IgD-negative memory B cell (primary cell): Measurements from ENCODE around the gene P2RX6. TPM values are rescaled to one million over a fixed set of nuclear protein-coding genes. Genes with fewer than 3 reads are reported as not detected.
"Not testable (repeated sequence)": the region's sequence is repeated elsewhere in the genome, so short reads cannot be mapped to it uniquely, and the experiment has no call there.

Experiments
- H3K27ac Mint-ChIP-seq, 3 donors: one replicate each; pipeline ENCODE4 v1.8.0; 2020 to 2022; ENCODE audit warnings: mild to moderate bottlenecking in 3 of 3, mixed read lengths in 3 of 3, moderate library complexity in 1 of 3
- H3K27me3 Mint-ChIP-seq: one replicate; pipeline ENCODE4 v1.8.0; 2021; ENCODE audit warnings: mixed read lengths
- H3K36me3 Mint-ChIP-seq: one replicate; pipeline ENCODE4 v1.8.0; 2020; ENCODE audit warnings: mild to moderate bottlenecking, mixed read lengths
- H3K4me1 Mint-ChIP-seq, 3 donors: one replicate each; pipeline ENCODE4 v1.8.0; 2020 to 2022; ENCODE audit warnings: mixed read lengths in 3 of 3, mild to moderate bottlenecking in 1 of 3
- H3K4me3 Mint-ChIP-seq, 4 donors: one replicate each; pipeline ENCODE4 v1.8.0; 2020 to 2022; ENCODE audit warnings: mild to moderate bottlenecking in 4 of 4, mixed read lengths in 4 of 4, moderate library complexity in 3 of 4
- H3K9me3 Mint-ChIP-seq, 3 donors: one replicate each; pipeline ENCODE4 v1.8.0; 2020 to 2021; ENCODE audit warnings: mixed read lengths in 3 of 3, mild to moderate bottlenecking in 1 of 3
- polyA plus RNA-seq: library from polyadenylated mRNA; unstranded; fragments of 300-500 nt; fragmentation: Illumina TruSeq; gene quantifications from one replicate; pipeline ENCODE4 v1.2.3, GENCODE V29; 2021

P2RX6 gene
- polyA plus RNA-seq, 1 donor from 2014 or later: not detected

DNA sequence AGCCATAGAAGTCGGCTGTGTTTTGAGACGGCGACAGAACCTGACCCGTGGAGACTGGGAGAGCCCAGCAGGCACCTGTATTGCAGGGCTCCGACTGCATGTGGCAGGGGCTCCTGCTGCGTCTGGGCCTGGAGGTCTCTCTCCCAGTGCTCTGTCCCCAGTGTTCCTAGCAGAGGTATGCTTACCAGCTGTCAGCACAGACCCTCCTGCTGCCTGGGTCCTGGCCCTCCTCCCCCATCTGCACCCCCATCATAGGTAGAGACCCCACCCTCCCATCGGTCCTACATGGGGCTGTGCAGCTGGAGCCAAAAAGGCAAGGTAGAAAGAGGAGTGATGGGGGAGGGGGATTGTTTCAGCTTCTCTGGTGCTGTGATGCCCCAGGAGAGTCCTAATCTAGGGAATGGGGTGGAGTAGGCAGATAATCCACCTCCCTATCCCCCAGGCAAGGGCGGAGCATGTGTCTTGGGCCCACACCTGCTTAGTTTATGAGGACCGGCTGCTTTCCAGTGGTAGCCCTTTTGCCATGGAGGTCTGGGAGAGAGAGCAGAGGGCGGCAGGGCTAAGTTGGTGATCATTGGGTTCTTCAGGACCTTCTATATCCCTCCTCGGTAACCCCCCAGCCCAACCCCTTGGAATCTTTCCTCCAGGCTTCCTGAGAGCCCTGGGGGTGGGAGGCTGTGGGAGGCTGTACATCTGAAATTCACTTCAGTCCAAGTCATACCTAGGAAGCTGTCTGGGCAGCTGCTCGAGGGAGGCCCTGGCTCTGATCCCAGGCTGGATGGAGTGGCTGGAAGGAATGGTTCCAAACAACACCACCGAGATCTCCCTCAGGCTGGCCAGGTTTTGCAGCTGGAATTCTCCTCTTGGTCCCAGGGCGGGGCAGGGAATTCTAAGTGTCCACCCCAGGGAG, 12.1 kb downstream of the P2RX6 start:
- no peak overlapping the region for H3K4me3 Mint-ChIP-seq
- peaks cover 0 to 2% (median 0%) of the 10 kb centered on the region in 3 donors for H3K9me3 Mint-ChIP-seq
- H3K4me1 Mint-ChIP-seq: peaks cover 0 to 6% (median 3%) of the 10 kb centered on the region in 3 donors
- peaks cover 18% of the 10 kb centered on the region for H3K27me3 Mint-ChIP-seq
- H3K27ac Mint-ChIP-seq: no peak overlapping the region
- no peaks in the 10 kb centered on the region for H3K36me3 Mint-ChIP-seq

DNA sequence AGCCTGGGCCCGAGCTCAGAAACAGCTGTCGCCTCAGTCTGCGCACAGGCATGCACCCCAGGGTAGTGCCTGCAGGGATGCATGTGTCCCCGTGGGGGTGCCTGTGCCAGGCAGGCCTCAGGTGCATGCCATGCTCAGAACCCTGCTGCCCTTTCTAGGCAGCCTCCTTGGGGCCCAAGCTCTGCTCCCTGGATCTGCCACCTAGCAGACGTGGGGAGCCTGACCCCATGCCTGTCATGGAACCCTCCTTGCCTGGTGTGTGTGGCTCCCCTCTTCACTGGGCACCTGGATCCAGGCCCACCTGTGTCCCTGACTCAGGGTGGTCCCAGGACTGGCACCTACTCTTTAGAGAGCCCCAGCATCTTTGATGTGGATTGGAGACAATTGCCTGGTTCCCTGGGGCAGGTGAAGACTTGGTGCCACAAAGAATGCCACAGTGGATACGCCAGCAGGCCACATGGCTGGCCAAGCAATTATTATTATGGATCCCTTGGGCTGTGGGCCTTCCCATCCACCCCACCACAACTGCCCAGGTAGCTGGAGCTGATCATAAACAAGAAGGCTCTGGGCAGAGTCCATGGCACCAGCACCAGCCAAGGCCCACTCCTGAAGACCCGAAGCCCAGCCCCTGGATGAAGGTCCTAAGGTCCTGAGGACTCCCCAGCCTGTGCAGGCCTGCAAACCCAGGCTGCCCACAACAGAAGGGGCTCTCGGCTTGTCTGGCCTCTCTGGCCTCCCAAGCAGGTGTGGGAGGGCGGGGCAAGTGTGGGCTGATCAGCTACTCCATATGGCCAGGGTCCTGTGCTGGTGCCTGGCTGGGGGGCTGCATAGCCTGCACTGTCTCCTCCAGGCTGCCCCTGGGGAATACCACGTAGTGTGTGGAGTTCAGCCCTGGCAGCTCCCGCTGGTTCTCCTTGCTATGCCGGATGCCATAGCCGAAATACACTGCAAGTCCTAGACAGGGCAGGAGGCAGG, 13.6 kb downstream of the P2RX6 start:
- peaks cover 18% of the 10 kb centered on the region for H3K27me3 Mint-ChIP-seq
- H3K4me1 Mint-ChIP-seq: peaks cover 0 to 6% (median 3%) of the 10 kb centered on the region in 3 donors
- H3K27ac Mint-ChIP-seq: no peak overlapping the region

DNA sequence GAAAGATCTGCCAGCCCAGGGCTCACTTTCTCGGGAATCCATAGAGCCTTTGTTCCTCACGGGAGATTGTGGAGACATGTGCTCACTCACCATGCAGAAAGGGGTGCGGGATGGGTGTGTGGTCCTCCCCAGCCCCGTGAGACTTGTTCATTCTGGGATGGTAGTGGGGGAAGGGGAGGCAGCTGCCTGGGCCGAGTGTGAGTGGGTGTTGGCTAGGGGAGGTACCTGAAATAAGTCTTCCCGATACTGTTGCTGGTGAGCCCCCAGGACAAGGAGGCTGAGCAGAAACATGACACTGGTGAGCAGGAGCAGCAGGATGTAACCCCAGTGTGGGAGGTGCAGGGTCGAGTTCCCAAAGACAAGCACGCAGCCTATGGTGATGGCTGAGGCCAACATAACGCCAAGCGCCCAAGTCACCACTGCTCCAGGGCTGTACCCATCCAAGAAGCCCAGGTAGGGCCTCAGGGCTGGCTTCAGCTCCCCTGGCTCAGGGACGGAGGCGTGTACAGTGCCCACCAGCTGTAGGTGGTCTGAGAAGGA, 14.6 kb downstream of the P2RX6 start:
- H3K36me3 Mint-ChIP-seq: no peaks in the 10 kb centered on the region
- H3K27ac Mint-ChIP-seq: no peak overlapping the region

More for the DNA sequence above, 13.6 kb downstream of the P2RX6 start:
- Mint-ChIP-seq H3K9me3 (peaks cover 0 to 2% (median 0%) of the 10 kb centered on the region in 3 donors), H3K4me3 (no peak overlapping the region), H3K36me3 (no peaks in the 10 kb centered on the region)

DNA sequence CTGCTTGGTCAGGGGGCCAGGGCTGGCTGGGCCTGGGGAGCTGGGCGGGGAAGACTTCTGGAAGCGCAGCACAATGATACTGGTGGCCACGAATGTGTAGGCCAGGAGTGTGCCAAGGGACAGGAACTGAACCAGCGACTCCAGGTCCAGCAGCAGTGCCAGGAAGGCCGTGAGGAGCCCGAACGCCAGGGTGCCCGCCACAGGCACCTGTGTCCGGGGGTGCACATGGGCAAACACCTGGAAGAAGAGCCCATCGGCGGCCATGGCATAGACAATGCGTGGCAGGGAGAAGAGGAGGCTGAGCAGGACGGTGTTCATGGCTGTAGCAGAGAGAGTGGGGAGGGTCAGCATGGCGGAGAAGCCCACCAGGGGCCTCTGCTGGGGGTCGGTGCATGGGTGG, 15.1 kb downstream of the P2RX6 start:
- Mint-ChIP-seq H3K27ac (no peak overlapping the region), H3K27me3 (peaks cover 21% of the 10 kb centered on the region), H3K4me1 (peaks cover 0 to 5% (median 3%) of the 10 kb centered on the region in 3 donors), H3K4me3 (no peak overlapping the region), H3K9me3 (peaks cover 0 to 2% (median 0%) of the 10 kb centered on the region in 3 donors), H3K36me3 (no peaks in the 10 kb centered on the region)

More for the DNA sequence above, 14.6 kb downstream of the P2RX6 start:
- peaks cover 0 to 6% (median 3%) of the 10 kb centered on the region in 3 donors for H3K4me1 Mint-ChIP-seq
- H3K9me3 Mint-ChIP-seq: peaks cover 0 to 2% (median 0%) of the 10 kb centered on the region in 3 donors
- peaks cover 19% of the 10 kb centered on the region for H3K27me3 Mint-ChIP-seq
- no peak overlapping the region for H3K4me3 Mint-ChIP-seq

DNA sequence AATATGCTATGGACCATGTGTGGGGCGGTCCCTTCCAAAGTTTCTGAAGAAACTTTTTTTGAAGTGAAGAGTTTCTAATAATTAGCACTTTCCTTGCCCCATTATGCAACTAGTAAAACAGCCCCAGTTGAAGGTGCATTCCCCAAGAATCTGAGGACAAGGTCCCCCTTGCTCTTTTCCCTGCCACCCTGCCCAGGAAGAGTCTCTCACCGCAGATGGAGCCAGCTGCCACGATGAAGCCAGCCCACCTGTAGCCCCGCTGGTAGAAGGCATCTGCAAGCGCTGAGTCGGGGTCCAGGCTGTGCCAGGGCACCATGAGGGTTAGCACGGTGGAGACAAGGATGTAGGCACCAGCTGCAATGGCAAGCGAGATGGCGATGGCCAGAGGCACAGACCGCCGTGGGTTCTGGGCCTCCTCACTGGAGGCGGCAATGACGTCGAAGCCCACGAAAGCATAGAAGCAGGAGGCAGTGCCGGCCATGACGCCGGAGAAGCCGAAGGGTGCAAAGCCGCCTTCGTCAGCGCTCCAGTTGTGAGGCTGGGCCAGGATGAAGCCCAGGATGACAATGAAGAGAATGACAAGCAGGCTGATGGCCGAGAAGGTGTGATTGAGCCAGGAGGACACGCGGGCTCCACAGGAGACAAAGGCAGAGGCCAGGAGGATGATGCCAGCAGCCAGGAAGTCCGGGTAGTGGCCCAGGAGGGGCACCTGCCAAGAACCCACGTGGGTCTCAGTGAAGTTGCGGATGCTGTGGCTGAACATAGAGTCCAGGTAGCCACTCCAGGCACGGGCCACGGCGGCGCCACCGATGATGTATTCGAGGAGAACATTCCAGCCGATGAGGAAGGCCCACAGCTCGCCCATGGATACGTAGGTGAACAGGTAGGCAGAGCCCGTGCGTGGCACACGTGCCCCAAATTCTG, 15.9 kb downstream of the P2RX6 start:
- no peaks in the 10 kb centered on the region for H3K4me1 Mint-ChIP-seq
- H3K27ac Mint-ChIP-seq: no peak overlapping the region
- H3K27me3 Mint-ChIP-seq: peaks cover 22% of the 10 kb centered on the region
- H3K9me3 Mint-ChIP-seq: no peaks in the 10 kb centered on the region
- H3K36me3 Mint-ChIP-seq: no peaks in the 10 kb centered on the region
- H3K4me3 Mint-ChIP-seq: peak overlapping the region in 1 of 4 donors; percentile 74

DNA sequence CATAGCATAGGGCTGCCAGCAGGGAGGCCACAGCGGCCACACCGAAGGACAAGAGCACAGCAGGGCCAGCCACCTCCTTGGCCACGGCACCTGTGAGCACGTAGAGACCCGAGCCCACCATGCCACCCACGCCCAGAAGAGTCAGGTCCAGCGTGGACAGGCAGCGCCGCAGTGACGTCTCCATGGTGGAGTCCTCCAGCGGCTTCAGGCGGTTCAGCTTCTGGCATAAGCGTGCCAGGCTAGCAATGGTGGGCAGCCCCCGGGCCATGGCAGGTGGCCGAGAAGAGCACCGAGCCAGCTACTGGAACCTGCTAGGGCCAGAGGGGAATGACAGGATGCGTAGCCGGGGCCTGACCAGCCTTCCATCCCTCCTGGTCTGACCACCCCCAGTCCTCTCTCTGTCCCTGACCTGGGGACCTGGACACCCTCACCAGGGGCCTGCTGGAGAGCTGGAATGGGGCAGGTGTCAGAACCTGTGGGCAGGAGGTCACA, 16.6 kb downstream of the P2RX6 start:
- no peak overlapping the region for H3K27ac Mint-ChIP-seq
- no peaks in the 10 kb centered on the region for H3K36me3 Mint-ChIP-seq
- H3K9me3 Mint-ChIP-seq: no peaks in the 10 kb centered on the region
- H3K4me3 Mint-ChIP-seq: no peak overlapping the region
- peaks cover 22% of the 10 kb centered on the region for H3K27me3 Mint-ChIP-seq
- H3K4me1 Mint-ChIP-seq: peaks cover 0 to 2% (median 0%) of the 10 kb centered on the region in 3 donors

DNA sequence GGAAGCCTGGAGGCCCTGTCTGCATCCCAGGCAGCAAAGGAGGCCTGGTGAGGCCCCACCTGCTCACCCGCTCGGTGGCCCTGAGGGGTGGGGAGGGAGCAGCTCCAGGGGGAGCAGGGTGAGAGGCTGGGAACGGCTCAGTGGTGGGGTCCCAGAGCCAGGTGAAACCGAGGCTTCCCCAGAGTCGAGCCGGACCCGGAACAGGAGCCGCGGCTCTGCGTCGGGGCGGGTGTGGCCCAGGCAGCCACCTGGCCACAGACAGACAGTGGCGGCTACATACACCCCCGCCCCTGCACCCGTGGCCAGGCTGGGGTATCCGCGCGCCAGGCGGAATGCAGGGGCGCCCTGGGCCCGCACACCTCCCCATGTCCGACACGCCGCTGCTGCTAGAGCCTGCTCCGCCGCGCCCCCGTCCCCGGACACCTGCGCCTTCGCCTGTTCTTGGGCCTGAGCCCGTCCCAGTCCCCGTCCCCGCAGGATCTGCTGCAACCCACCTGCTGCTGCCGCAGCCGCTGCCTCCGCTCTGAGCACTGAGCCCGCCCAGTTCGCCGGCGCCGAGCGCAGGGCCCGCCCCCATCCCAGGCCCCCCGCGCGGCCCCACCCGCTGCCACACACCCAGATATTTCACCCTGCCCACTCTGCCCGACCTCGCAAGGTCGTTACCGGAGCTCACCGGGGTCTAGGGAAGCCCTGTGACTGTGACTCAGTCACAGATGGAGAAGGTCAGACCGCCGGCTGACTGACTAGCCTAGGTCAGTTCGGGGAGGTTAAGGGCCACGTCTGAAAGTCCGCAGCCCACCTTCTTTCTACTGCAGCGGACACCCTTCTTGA, 17.3 kb downstream of the P2RX6 start, which contains the start of gene SLC7A4:
SLC7A4 (minus strand) TSS at position 525 of the 831 bp plus-strand sequence. CDS start 749 bp downstream, outside the sequence.
- H3K4me3 Mint-ChIP-seq: no peak within 1 kb of the TSS
- H3K9me3 Mint-ChIP-seq: no peaks in the 10 kb centered on the region
- peaks cover 24% of the 10 kb centered on the region for H3K27me3 Mint-ChIP-seq
- peaks cover 0 to 2% (median 0%) of the 10 kb centered on the region in 3 donors for H3K4me1 Mint-ChIP-seq
- no peaks in the 10 kb centered on the region for H3K36me3 Mint-ChIP-seq
- no peak within 1 kb of the TSS for H3K27ac Mint-ChIP-seq

DNA sequence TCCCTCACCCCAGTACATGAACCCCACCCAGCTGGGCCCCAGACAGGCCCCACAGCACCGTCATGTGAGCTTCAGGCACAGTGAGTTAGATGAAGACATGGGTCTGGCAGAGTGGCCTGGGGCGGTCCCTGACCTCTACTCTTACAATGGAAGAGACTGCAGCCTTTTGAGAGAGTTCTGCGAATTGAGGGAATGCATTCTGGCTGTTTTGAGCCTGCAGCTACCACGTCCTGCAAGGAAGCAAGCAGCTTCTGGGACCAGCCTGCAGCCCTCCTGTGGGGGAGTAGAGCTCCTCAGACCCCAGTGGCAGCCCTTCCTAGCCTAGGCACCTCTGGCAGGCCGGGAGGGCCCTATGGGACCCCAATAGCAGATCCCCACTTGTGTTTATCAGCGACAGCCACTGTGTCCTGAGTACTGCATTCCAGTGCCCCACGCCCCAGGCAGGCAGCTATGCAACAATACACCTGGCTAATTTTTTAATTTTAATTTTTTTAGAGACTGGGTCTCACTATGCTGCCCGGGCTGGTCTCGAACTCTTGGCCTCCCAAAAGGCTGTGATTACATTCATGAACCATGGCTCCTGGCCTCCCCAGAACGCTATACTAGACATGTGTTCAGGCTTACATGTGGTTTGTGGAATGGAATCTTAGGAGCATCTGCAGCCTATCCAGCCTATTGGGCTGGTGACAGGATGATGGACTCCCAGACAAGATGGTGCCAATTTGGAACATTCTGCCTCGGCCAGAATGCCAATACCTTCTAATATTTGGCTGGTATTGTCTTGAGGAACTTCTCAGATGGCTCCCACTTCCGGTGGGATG, 18.1 kb downstream of the P2RX6 start:
- H3K4me1 Mint-ChIP-seq: peaks cover 0 to 2% (median 0%) of the 10 kb centered on the region in 3 donors
- H3K9me3 Mint-ChIP-seq: no peaks in the 10 kb centered on the region
- H3K27ac Mint-ChIP-seq: no peak overlapping the region
- H3K27me3 Mint-ChIP-seq: peaks cover 24% of the 10 kb centered on the region
- H3K36me3 Mint-ChIP-seq: no peaks in the 10 kb centered on the region
- no peak overlapping the region for H3K4me3 Mint-ChIP-seq

DNA sequence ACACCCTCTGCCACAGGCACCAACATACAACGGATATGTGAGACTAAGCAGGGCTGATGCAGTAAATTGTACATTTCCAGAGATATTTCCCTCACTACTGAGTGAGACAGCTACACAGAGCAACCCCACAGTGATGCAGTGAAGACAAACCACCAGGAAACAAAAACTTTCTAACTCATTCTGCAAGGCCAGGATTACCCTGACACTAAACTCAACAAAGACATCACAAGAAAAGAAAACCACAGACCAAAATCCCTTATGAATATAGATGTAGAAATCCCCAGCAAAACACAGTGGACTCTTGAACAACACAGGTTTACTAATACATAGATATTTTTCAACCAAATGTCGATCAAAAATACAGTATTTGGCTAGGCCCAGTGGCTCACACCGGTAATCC, 18.9 kb downstream of the P2RX6 start:
- Mint-ChIP-seq H3K27ac (no peak overlapping the region), H3K4me1 (peaks cover 0 to 2% (median 0%) of the 10 kb centered on the region in 3 donors), H3K4me3 (no peak overlapping the region), H3K36me3 (no peaks in the 10 kb centered on the region), H3K9me3 (no peaks in the 10 kb centered on the region), H3K27me3 (peaks cover 29% of the 10 kb centered on the region)

DNA sequence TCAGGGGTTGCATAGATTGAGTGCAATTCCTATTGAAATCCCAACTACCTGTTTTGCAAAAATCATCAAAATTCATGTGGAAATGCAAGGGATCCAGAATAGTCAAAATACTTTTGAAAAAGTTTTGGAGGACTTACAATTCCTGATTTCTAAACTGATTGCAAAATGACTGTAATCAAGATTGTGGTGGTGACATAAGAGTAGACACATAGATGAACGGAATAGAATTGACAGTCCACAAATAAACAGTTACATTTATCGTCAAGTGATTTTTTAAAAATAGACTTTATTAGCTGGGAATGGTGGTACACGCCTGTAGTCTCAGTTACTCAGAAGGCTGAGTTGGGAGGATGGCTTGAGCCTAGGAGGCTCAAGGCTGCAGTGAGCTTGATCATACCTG, 20.0 kb downstream of the P2RX6 start:
- no peaks in the 10 kb centered on the region for H3K9me3 Mint-ChIP-seq
- H3K4me3 Mint-ChIP-seq: no peak overlapping the region
- H3K4me1 Mint-ChIP-seq: peaks cover 0 to 2% (median 0%) of the 10 kb centered on the region in 3 donors
- peaks cover 23% of the 10 kb centered on the region for H3K27me3 Mint-ChIP-seq
- H3K27ac Mint-ChIP-seq: no peak overlapping the region
- H3K36me3 Mint-ChIP-seq: no peaks in the 10 kb centered on the region

DNA sequence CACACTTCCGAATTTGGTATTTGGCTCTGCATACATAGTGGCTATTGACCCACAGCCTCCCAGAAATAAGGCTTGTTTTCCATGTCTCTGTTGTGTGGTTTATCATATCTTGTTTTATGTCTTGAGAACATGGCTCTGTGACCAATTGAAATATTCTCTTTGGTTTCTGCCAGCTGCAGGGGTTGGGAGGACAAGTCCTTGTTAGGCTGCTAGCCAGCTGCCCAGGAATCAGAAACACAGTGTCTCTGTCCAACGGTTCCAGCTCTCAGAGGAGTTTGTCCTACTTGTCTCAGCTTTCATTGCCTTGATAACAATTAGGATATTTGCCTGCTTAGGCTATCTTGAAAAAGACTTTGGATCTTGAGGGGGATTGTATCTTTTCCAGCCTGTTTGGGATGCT, 23.4 kb downstream of the P2RX6 start:
- peaks cover 12% of the 10 kb centered on the region for H3K27me3 Mint-ChIP-seq
- H3K4me3 Mint-ChIP-seq: no peak overlapping the region

DNA sequence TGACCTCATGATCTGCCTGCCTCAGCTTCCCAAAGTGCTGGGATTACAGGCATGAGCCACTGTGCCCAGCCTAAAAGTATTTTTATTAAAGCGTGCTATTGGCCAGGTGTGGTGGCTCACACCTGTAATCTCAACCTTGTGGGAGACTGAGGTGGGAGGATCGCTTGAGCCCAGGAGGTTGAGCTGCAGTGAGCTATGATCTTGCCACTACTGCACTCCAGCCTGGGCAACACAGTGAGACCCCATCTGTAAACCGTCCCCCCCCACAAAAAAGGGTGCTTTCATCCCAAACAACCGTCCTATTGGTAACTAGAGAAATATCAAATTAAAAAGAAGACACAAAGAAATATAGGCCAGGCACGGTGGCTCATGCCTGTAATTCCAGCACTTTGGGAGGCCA, 24.2 kb downstream of the P2RX6 start:
- not testable (repeated sequence) for H3K4me1 Mint-ChIP-seq, H3K4me3 Mint-ChIP-seq, H3K36me3 Mint-ChIP-seq, H3K9me3 Mint-ChIP-seq, H3K27ac Mint-ChIP-seq
- peaks cover 15% of the 10 kb centered on the region for H3K27me3 Mint-ChIP-seq

More for the DNA sequence above, 23.4 kb downstream of the P2RX6 start:
- Mint-ChIP-seq H3K36me3 (no peaks in the 10 kb centered on the region), H3K9me3 (no peaks in the 10 kb centered on the region), H3K4me1 (peaks cover under 1 to 5% (median 2%) of the 10 kb centered on the region in 3 donors), H3K27ac (no peak overlapping the region)
